ENCODE measurements around the gene GRM3.
"Not testable (repeated sequence)": the region's sequence is repeated elsewhere in the genome, so short reads cannot be mapped to it uniquely, and the experiment has no call there.

The GRM3 gene

DNA sequence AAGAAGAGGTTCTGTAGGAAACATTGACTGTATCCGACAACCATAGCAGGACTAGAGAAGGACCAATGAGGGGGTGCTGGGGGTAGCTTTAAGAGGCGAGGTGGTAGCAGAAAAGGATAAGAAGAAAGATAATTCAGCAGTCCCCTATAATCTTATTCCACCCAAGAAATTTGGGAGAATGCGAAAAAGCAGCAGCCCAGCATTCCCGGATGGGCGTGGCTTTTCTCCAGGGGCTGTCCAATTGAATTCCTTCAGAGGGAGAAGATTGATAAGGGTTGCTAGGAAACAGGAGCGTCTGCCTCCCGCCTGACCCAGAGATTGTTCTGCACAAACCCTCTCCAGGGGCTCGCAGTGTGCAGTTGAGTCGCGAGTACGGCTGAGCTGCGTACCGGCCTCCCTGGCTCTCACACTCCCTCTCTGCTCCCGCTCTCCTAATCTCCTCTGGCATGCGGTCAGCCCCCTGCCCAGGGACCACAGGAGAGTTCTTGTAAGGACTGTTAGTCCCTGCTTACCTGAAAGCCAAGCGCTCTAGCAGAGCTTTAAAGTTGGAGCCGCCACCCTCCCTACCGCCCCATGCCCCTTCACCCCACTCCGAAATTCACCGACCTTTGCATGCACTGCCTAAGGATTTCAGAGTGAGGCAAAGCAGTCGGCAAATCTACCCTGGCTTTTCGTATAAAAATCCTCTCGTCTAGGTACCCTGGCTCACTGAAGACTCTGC, at the start of gene GRM3:
Gene GRM3, plus strand, starts transcription at position 349 of the 721 bp plus-strand sequence. CDS start 121,237 bp downstream, outside the sequence.
- DNase-seq (ENCODE audit: low read depth in 2 of 2) = no peak

DNA sequence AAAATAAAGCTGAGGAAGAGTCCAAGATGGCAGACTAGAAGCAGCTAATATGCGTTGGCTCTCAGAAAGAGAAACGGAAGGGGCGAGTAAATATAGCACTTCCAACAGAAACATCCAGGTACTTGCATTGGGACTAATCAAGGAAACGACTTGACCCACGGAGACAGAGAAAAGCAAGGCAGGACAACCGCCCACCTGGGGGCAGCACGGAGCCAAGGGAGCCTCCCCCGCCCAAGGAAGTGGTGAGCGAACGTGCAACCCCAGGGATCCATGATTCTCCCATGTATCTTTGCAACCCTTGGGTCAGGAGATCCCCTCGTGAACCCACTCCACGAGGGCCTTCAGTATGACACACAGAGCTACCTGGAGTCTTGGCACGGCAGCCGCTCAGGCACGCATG, 45.4 kb upstream of the GRM3 start:
- DNase-seq (ENCODE audit: low read depth in 2 of 2) = no peak

DNA sequence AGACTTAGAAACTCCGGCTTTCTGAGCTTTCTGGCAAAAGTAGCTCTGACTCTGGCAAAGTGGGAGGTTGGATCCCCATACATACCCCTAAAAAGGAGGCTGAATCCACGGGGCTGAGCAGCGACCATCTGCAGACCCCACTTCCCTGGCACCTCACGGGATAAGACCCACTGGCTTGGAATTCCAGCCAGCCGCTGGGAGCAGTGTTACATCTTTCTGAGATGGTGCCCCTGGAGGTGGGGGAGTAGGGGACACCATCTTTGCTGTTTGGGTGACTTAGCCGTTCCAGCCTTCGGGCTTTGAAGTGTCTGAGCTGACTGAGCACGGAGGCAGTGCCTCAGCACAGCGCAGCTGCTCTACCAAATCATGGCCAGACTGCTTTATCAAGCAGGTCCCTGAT, 45.0 kb upstream of the GRM3 start:
- no peak for DNase-seq (ENCODE audit: low read depth in 2 of 2)

DNA sequence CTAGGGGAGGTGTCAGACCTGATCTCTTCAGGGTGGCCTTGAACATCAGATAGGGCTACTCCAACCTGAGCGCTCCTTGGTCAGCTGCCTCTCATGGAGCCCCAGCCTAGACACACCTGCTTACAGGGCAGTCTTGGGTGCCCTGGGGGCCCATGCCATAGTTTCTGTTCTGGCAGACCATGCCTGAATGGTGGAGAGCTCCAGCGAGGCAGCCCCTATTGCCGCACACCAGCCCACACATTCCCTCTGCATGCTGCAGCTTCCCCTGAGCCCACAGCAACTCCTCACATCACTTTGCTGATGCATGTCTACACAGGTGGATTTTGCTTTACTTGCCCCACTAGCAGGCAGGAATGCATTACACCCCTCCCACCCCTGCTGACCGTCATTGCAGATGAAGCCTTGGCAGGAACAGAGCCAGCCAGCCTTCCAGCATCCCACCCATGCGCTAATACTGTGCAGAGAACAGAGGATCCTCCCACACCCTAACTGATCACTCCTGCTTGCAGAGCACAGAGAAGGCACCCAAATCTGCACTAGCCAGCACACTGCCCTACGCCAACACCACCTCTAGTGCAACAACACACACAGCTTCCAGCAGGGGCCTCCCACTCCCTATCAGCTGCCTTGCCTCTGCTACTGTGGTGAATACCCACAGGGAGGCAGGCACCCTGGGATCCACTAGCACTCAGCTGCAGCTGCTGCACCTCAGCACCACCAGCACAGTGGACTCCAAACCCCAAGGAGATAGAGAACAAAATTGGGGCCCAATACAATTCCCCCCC, 43.0 kb upstream of the GRM3 start:
- no peak for DNase-seq (ENCODE audit: low read depth in 2 of 2)

DNA sequence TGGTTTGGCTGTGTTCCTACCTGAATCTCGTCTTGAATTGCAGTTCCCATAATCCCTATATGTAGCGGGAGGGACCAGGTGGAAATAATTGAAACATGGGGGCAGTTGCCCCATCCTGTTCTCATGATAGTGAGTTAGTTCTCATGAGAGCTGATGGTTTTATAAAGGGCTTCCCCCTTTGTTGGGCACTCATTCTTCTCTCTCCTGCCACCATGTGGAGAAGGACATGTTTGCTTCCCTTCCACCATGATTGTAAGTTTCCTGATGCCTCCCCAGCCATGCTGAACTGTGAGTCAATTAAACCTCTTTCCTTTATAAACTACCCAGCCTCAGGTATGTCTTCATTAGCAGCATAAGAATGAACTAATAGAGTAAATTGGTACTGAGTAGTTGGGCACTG, 28.0 kb upstream of the GRM3 start:
- DNase-seq (ENCODE audit: low read depth in 2 of 2) = not testable (repeated sequence)

DNA sequence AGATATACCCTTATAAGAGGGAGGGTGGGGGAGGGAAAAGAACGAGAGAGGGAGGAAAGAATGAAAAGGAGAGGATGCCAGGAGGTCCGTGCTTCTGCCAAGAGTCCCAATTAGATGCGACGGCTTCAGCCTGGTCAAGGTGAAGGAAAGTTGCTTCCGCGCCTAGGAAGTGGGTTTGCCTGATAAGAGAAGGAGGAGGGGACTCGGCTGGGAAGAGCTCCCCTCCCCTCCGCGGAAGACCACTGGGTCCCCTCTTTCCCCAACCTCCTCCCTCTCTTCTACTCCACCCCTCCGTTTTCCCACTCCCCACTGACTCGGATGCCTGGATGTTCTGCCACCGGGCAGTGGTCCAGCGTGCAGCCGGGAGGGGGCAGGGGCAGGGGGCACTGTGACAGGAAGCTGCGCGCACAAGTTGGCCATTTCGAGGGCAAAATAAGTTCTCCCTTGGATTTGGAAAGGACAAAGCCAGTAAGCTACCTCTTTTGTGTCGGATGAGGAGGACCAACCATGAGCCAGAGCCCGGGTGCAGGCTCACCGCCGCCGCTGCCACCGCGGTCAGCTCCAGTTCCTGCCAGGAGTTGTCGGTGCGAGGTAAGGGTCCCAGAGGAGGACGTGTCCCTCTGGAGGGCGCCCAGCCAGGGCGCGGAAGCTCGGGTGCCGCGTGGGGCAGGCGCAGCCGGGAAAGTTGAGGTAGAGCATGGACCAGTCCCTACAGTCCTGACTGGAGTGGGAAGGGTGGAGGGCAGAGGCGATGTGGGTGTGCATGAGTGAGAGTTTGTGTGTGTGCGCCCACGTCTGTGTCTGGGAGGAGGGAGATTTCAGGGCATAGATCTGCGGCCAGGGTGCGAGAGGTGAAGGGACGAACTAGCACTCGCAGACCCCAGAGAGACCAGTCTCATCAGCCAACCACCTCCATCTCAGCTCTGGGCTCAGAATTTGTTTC, 844 bp downstream of the GRM3 start:
- DNase-seq (ENCODE audit: low read depth in 2 of 2) = no peak

DNA sequence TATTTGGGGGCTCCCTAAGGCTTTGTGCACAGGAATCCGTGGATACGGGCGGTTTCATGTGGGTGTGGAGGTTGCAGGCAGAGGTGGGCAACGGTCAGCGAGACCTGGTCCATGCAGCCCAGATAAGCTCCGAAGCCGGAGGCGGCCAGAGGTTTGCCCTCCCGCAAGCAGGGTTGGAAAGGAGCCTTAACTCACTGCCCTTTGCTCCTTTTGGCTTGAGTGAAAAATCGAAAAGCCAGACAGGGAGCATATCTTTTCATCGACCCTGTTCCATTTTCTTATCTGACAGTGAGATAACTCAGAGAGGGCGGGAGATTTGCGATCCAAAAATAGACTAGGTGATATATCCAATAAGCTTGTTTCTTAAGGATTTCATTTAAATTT, 1.5 kb downstream of the GRM3 start:
- DNase-seq (ENCODE audit: low read depth in 2 of 2) = no peak

DNA sequence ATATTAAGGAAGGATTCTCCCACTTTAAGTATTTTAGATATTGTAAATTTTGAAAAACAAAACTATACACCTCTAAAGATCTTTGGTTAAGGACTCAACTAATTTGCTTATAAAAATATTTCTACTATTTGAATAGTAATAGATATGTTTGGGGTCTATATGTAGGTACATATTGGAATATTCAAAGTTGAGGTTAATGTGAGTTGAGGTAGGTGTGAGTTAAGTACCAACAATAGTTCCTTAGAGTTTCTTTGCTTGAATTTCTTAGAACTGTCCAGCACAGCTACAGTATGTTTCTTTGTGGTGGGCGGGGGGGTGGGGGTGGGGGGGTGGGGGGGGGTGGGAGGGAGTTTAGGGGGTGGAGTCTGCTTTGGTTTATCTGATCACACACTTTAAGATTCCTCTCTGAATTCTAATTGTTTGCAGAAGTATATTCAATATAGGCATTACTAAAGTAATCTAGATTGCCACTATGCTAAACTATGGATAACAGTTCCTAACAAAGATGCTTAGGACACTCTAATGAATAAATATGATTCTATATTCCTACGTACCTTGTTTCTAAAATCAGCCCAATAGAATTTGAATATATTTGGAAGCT, 2.1 kb downstream of the GRM3 start:
- no peak for DNase-seq (ENCODE audit: low read depth in 2 of 2)

DNA sequence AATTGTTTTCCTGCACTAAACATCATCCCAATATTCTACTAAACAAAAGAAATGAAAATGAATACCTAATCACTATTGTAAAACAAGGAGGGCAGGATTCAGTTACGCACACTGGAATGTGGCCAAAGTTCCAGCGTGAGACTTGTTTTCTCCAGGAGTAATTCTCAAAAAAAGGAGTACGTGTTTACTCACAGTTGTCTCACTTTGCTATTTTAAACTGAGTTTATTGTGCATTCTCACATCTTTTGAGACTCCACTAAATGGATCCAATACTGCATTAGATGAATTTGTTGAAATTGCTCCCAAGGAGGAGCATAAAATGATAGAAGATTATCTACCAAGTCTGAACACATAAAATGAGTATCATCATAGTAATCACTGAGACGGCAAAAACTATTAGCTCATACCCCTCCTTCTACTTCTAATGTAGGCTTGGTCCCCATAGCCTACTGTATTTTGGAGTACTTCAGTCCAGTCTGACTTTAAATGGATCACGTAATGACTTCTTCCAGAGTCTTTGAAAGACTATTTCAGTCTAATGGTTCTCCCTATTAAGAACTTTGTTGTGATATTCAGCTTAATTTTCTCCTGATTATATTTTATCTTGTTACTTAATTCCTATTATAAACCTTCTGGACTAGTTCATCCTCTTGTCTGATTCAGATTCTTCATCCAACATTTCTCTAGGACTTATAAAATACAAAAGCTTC, 3.8 kb downstream of the GRM3 start:
- DNase-seq (ENCODE audit: low read depth in 2 of 2) = no peak

DNA sequence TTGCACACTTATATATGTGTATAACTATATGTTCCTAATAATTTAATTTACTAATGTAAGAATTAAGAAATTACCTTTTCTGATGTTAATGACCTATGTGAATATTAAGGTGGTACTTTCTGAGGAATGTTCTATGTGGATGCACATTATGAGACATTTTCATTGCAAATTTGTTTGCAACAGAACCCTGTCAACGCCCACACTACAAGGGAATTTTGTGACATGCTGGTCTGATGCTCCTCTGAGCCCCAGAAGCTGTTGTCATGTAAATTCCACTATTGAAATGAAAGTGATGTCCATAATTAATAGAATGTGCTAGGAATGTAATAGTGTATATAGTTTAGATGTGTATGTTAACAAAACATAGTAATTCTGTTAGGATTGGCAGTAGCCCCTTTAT, 4.5 kb downstream of the GRM3 start:
- DNase-seq (ENCODE audit: low read depth in 2 of 2) = no peak

DNA sequence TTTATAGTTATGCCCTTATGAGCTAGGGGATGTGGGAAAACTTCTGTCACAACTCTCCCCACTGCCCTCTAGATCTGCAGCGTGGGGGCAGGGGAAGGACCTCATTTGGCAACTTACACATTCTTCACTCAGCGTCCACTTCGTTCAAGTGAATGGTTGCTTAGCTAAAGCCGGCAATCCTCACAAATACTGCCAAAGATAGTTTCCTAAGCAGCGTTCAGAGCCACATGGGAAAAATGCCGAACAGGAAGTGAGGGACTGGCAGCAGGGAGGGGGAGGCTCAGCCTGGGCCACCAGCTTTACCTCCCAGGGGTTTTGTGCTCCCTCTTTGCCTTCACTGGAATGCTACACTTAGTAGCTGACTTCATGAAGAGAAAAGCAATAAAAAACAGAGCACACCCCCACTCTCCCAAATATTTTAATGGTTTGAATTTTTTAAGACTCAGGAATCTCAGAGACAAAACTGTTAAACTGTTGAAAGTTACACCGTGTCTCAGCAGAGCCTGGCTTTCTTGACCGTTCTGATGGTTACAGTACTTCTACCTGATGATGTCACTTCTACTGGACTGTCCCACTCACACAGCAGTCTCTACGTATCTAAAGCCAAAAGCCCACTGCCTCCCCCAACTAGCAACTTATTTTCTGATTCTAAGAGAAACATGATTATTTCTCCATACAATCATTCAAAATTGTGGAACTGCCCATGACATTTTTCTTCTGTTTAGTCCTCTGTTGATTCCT, 10.4 kb downstream of the GRM3 start:
- no peak for DNase-seq (ENCODE audit: low read depth in 2 of 2)

DNA sequence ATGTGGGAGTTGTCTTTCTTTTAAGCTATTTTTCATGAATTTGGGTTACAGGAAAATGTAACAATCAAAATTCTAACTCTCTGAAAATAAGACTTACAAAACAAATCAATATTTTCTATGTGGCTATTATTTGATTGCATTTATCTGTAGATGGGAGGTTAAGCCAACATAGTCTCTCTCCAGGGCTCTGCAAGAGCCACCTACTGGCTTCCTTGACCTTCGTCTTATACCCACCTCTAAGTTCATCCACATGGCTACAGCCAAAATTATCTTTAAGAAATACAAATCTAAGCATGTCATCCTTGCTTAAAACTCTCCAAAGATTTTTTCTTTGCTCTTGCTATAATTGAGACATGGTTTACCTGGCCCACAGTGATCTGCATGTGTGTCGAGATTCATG, 14.2 kb downstream of the GRM3 start:
- DNase-seq (ENCODE audit: low read depth in 2 of 2) = no peak

DNA sequence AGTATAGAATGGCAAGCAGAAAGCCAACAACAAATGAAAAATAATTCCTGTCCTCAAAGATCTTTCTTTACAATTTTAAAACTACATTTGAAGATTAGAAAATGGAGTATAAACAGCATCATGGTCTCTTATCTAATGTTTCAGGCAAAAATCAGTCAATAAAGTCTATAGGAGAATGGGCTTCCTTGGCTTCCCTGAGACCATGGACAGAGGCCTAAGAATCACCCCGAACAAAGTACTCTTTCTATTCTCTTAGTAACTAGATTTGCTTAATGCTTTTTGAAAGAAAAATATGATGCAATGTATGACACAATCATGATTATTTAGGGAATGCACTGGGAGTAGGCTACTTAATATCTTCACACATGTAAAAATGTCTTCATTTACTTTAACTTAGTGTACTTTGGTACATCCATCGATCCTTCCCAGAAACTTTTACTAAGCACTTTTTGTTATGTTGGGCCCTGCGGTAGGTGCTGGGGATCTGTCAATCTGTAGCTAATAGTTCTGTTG, 17.3 kb downstream of the GRM3 start:
- DNase-seq (ENCODE audit: low read depth in 2 of 2) = no peak

DNA sequence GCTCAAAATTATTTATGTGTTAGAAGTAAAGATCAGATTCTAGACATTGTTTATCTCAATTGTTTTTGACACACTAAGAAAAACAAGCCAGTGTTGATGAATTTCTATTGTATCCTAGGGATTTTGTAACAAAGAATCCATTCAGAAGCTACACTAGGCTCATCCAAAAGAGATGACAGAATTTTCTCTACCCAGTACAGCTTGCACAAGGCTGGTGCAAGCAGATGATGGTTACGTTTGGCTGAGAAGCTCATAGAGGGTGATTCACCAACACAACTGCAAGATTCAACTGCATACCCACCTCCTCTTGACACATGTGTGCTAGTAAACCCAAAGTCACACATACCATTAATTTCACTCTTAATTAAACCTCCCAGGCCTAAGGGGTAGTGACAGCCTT, 20.8 kb downstream of the GRM3 start:
- DNase-seq (ENCODE audit: low read depth in 2 of 2) = no peak

DNA sequence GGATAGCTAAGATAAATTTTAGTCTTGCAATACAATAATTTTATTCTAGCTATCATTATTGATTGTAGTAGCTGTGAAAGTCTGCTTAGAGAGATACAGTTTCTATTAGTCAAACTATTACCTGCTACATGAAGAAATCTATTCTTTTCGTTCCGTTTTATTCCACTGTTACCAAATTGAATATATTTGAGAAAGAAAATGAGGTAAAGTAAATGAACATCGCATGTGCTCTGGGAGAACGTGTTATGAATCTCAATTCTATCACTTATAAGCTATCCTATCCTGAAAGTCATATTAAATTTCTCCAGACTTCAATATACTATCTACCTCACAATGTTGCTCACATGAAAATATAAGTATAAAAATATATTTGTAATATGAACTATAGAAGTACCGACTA, 21.3 kb downstream of the GRM3 start:
- DNase-seq (ENCODE audit: low read depth in 2 of 2) = no peak

DNA sequence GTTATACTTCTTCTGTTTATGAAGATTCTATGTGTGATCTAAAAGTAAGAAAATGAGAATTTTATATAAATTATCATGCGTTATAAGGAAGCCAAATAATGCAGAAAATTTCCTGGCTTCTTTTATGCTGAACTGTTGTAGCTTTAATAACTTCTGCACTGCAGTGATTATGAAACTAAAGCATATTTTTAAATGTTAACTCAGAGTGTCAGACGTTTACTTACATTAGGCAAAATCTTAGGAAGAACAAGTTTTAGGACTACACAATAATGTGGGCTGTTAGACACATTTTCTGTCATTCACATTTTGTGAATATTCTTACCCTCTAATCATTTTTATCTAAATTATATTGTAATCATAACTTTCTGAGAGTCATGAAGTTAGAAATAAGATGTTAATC, 22.0 kb downstream of the GRM3 start:
- no peak for DNase-seq (ENCODE audit: low read depth in 2 of 2)

DNA sequence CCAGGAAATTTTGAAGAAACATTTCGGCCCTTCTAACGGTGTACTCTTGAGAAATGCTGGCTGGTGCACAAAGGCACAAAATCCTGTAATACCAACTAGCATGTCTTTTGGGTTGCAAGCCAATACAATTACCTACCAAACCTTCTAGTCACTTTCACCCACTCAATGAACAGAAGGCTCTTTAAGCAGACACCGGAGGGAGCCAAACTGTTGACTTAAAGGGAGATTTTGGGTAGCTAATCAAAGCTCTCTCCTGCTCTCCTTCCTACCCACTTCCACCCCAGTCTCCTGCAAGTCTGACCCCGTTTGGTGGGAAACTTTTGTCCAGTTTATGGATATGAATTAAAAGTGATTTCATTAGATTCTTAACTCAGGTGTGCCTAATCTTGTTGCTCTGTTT, 24.0 kb downstream of the GRM3 start:
- no peak for DNase-seq (ENCODE audit: low read depth in 2 of 2)

DNA sequence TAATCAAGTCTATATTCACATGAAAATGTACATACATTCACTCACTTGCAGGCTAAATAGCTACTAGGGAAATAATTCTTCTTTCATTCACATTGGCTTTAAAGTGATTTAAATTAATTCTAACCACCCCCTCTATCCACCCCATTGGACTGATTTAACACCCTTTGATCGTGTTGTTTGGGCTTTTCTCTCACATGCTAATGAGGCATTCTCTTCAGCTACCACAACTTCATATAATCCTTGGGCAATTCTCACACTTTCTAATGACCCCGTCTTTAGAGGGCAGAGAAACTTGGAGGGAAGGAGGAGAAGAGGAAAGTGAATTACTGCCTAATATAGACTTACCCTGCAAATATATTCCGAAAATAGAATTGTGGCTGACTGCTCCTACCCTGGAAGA, 24.6 kb downstream of the GRM3 start:
- DNase-seq (ENCODE audit: low read depth in 2 of 2) = no peak

DNA sequence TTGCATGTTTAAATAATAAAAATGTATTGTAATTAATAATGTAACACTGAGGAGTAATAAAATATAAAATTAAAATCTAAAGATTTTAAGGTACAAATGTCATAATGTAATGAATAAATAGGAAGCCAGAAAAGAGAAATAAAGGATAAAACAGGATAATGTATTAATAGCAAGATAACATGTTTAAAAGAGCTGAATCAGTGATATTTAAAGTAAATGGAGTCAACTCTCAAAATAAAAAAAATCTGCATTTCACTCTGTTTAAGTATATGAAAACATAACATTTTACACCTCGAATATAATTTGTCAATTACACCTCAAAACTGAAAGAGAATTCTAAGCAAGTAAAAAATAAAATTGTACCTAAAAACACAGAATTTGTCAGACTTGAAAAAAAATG, 44.1 kb downstream of the GRM3 start:
- no peak for DNase-seq (ENCODE audit: low read depth in 2 of 2)

DNA sequence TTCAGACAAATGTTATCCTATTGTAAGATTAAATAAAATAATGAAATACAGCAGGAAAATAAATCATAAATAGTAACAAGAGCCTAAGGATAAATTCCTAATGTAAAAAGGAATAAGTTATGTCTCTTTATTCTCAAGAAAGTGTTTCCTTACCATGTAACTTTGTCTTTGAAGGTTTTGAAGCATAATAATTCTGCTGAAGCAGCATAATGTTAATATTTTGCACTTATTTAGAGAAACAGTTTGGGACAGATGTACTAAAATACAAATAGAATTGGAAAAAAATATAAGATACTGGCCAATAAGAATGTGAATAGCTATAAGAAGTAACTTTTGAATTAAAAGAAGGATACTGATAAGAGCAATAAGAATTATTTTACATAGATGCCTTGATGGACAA, 45.7 kb downstream of the GRM3 start:
- no peak for DNase-seq (ENCODE audit: low read depth in 2 of 2)
